Measurements from ENCODE around the gene EPHA4. TPM values are rescaled to one million over a fixed set of nuclear protein-coding genes. Genes with fewer than 3 reads are reported as not detected.

EPHA4 gene
- total RNA-seq, 1 donor from 2014 or later: 30.1 TPM

DNA sequence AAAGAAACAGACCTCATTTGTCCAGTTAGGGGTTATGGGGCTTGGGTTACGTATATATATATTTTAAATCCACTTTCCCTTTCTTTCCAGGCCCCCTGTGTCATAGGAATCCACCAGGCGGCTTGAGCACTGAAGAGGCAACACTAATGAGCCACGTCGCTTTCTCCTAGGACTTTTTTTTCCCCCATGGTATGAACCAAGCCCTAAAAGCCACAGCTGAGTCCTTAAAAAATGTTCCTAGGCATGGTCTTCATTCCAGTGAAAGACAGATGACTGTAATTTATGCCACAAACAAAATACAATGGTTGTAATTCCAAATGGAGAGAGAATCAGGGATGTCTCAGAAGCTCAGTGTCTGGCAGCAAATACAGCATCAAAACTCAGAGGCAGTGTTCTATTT lies 146.8 kb downstream of the EPHA4 start:
- H3K9ac ChIP-seq (ENCODE audit: low read length): no peak overlapping the region
- Mint-ChIP-seq H3K4me3 (ENCODE audit: unreplicated experiment) (no peak overlapping the region), H3K27me3 (ENCODE audit: low read depth, unreplicated experiment) (no peaks in the 10 kb centered on the region), H3K36me3 (ENCODE audit: low read depth, unreplicated experiment) (peaks cover 13% of the 10 kb centered on the region), H3K9me3 (ENCODE audit: unreplicated experiment) (no peaks in the 10 kb centered on the region), H3K4me1 (ENCODE audit: low read depth, unreplicated experiment) (no peaks in the 10 kb centered on the region), H3K27ac (ENCODE audit: unreplicated experiment) (no peak overlapping the region)
- H3K4me1 ChIP-seq (ENCODE audit: insufficient read depth, low read length): peaks cover 8% of the 10 kb centered on the region
- no peak for DNase-seq (ENCODE audit: low read depth)
- no peaks in the 10 kb centered on the region for H3K36me3 ChIP-seq (ENCODE audit: insufficient read depth, low read length)
- H3K4me3 ChIP-seq (ENCODE audit: insufficient read depth, low read depth, low read length): no peak overlapping the region
- FAIRE-seq: no peak
- no peak overlapping the region for H3K27ac ChIP-seq (ENCODE audit: low read depth, low read length)
- H4K20me1 ChIP-seq (ENCODE audit: insufficient read depth, low read length): no peaks in the 10 kb centered on the region
- H3K4me2 ChIP-seq (ENCODE audit: low read length): no peak overlapping the region
- H2AFZ ChIP-seq (ENCODE audit: low read depth, low read length): no peak overlapping the region
- H3K9me3 ChIP-seq (ENCODE audit: insufficient read depth, low read depth, low read length): no peaks in the 10 kb centered on the region
- no peak for TF ChIP-seq CTCF (IDR thresholded peaks at IDR 0.05; ENCODE audit: insufficient read depth, low read depth, low read length)
- TF ChIP-seq EZH2 (IDR thresholded peaks at IDR 0.05; ENCODE audit: insufficient read depth, low read length): no peak
- no peaks in the 10 kb centered on the region for H3K79me2 ChIP-seq (ENCODE audit: insufficient read depth, low read length)
- H3K27me3 ChIP-seq (ENCODE audit: insufficient read depth, low read length): no peaks in the 10 kb centered on the region

- H3K36me3 Mint-ChIP-seq (ENCODE audit: low read depth, unreplicated experiment): peaks cover 26% of the 10 kb centered on the region
- no peak for FAIRE-seq
- H3K4me1 Mint-ChIP-seq (ENCODE audit: low read depth, unreplicated experiment): no peaks in the 10 kb centered on the region
Observed at GRCh38 chr2:221423210-221423804, 148.8 kb downstream of the EPHA4 start.

More at GRCh38 chr2:221423210-221423804, 148.8 kb downstream of the EPHA4 start:
- no peaks in the 10 kb centered on the region for H4K20me1 ChIP-seq (ENCODE audit: insufficient read depth, low read length)
- H3K36me3 ChIP-seq (ENCODE audit: insufficient read depth, low read length): no peaks in the 10 kb centered on the region
- no peak overlapping the region for H3K9ac ChIP-seq (ENCODE audit: low read length)
- no peak overlapping the region for H3K27ac Mint-ChIP-seq (ENCODE audit: unreplicated experiment)
- H3K4me3 Mint-ChIP-seq (ENCODE audit: unreplicated experiment): no peak overlapping the region
- H3K27me3 ChIP-seq (ENCODE audit: insufficient read depth, low read length): no peaks in the 10 kb centered on the region
- peaks cover 8% of the 10 kb centered on the region for H3K4me1 ChIP-seq (ENCODE audit: insufficient read depth, low read length)
- H3K27me3 Mint-ChIP-seq (ENCODE audit: low read depth, unreplicated experiment): no peaks in the 10 kb centered on the region
- H3K9me3 Mint-ChIP-seq (ENCODE audit: unreplicated experiment): no peaks in the 10 kb centered on the region
- H3K79me2 ChIP-seq (ENCODE audit: insufficient read depth, low read length): no peaks in the 10 kb centered on the region
- TF ChIP-seq CTCF (IDR thresholded peaks at IDR 0.05; ENCODE audit: insufficient read depth, low read depth, low read length) (no peak), EZH2 (IDR thresholded peaks at IDR 0.05; ENCODE audit: insufficient read depth, low read length) (no peak)
- no peak overlapping the region for H2AFZ ChIP-seq (ENCODE audit: low read depth, low read length)
- peak overlapping the region; percentile 6 for H3K27ac ChIP-seq (ENCODE audit: low read depth, low read length)
- no peak overlapping the region for H3K4me3 ChIP-seq (ENCODE audit: insufficient read depth, low read depth, low read length)
- no peaks in the 10 kb centered on the region for H3K9me3 ChIP-seq (ENCODE audit: insufficient read depth, low read depth, low read length)
- peak; percentile 61 for DNase-seq (ENCODE audit: low read depth)
- H3K4me2 ChIP-seq (ENCODE audit: low read length): peak overlapping the region; percentile 55
